Measurements from ENCODE around the gene ASTN2.

Gene ASTN2

GRCh38 chr9:117293206-117294114 is 121.4 kb downstream of the ASTN2 start:
- DNase-seq: no peak

DNA sequence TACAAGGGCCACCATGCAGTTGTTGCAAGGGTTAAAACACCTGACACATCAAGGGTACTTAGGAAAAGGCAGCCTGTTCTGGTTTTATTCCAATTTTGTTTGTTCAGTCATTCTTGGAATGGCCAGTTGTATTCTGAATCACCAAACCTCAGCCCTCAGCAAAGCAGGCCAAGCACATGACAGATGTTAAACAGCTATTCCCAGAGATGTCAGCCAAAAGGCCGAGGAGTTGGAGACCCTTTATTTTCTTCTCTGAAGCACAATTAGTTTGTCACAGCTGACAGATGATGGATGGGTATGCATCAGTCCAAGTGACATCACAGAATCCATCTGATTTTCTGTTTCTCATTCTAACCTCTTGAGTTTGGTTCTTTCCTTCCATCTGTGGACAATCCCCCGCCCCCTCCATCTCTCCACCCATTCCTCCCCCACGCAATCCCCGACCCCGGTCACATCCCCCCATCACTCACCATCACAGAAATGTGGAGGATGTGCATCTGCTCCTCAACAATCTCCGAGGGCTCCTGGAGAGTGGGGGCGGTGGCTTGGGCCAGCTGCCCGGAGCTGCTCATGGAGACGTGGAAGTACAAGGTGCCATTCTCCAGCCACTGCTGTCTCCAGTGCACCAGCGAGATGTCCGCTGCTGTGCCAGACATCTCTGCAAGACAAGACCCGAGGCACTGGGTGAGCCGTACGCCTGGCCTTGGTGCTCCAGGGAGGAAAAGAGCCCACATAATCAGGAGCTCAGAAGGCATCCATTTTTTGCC is 123.8 kb downstream of the ASTN2 start:
- no peak for DNase-seq

DNA sequence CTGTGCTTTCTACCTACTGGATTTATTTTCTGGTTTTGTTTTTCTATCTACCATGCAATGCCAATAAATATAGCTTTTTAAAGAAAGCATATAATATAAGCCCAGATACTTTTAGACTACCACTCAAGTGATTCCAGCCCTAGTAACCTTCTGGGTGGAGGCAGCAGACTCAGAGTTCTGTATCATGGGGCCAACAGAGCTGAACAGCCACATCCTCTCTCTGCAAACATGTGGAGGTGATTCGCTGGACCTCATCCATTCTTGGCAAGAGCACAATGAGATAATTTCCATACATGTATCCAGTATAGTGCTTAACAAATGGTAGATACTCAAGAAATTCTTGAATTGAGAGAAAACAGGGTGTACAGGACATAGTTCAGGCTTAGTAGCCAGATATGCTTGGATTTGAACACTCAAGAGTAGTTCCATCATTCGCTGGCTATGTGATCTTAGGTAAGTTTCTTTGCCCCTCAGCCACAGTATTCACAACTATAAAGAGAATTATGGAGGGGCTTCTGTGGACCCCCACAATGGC is 124.5 kb downstream of the ASTN2 start:
- no peak for DNase-seq

GRCh38 chr9:117286245-117286644 is 128.6 kb downstream of the ASTN2 start:
- DNase-seq: no peak

DNA sequence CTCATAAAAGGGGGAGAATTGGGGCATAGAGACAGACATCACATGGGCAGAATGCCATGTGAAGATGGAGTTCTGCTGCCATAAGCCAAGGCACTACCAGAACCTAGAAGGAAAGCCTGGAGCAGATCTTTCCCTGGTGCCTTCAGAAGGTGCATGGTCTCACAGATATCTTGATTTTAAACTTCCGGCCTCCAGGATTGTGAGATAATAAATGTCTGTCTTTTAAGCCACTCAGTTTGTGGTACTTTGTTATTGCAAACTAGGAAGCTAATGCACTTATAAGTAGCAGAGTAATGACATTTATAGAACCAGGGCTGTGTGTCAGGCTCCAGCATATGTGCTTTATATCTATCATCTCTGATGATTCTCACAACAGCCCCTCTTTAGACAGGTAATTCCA is 130.4 kb downstream of the ASTN2 start:
- DNase-seq: no peak

- DNase-seq: no peak
These were observed 132.3 kb downstream of the ASTN2 start for GRCh38 chr9:117282541-117282940.

GRCh38 chr9:117278471-117279035 is 136.3 kb downstream of the ASTN2 start:
- DNase-seq: no peak

GRCh38 chr9:117278020-117278419 is 136.8 kb downstream of the ASTN2 start:
- DNase-seq: no peak

GRCh38 chr9:117276444-117276843 is 138.4 kb downstream of the ASTN2 start:
- no peak for DNase-seq

DNA sequence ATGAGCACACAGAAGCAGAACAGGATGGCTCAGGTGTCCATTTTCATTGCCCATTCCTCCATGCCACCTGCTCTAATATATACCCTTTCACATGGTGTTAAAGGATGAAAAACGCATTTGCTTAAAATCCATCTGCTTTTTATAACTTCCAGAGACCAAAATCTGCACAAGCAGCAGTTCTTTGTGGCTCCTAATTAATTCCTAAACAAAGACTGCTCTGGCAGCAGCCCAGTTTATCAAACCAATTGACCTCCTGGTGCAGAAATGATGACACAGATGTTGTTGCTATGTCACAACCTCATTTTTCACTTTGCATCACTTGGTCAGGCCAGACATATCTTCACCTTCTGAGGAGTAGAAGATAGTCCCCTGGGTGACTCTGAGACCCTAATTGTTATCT is 141.2 kb downstream of the ASTN2 start:
- DNase-seq: no peak

DNA sequence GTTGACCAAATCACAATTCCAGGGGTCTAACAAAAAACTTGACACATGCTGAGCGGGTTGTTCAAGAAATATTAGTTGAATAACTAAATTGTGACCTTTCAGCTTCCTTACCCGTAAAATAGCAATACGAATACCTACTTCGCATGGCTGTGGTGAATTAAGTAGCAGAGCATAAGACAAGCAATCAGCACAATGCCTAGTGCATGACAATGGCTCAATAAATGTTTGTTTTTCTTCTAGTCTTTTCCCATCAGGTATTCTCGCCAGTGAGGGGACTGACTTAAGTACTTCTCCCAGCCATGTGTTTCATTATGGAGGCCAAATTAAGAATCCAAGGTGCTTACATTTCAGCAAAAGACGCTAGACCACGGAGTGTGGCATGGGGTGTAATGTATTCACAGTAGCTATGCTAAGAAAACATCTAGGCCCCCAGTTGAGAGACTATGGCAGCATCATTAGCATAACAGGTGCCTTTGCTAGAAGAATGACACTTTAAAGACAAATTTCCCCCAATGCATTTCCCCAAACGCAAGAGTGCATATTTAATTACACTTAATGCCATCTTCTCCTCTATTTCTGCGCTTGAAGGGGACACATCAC is 145.9 kb downstream of the ASTN2 start:
- no peak for DNase-seq

GRCh38 chr9:117266855-117267497 is 147.9 kb downstream of the ASTN2 start:
- DNase-seq: no peak

DNA sequence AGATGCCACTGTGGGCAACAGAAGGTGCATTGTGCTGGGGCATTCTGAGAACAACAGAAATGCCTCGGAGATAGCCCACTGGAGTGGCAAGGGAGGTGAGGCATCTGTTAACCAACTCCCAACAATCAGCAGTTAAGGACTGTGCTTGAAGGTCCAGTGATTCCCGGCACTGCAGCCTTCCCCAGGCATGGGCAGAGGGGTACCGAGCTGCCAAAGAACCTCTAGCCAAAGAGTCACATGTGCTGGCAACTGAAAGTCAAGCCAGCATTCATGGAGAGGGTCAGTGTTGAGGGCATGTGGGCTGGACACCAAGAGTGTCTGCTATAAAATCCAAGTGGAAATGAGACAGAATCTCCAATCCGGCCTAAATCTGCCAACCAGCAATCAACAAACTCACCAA is 149.6 kb downstream of the ASTN2 start:
- DNase-seq: no peak

DNA sequence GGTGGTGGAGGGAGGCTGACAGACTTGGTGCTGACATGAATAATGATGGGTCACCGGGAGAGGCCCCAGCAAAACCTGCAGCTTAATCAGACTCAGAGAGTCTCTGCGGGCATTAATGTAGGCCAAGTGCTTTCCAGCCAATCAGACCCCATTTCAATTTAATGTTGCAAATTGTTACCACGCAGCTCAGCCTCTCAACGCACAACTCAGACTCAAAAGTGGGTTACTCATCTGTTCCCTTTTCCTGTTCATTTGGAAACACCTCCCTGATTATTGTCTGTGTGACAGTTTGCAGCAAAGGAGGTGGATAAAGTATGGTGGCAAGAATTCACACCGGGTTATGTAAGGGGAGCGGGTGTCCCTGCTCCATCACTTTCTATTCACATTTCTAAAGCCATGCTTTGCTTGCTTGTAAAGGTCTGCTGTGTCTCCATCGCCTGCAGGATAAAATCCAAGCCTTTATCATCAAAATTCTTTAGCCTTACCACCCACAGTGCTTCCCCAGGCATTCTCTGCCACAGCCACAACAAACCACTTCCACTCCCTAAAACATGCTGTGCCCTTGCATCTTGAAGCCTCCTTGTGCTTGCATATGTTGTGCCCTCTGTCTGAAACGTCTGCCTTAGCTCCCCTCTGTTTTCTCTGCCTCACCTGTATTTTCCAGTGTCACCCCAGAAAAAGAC is 156.5 kb downstream of the ASTN2 start:
- DNase-seq: no peak

DNA sequence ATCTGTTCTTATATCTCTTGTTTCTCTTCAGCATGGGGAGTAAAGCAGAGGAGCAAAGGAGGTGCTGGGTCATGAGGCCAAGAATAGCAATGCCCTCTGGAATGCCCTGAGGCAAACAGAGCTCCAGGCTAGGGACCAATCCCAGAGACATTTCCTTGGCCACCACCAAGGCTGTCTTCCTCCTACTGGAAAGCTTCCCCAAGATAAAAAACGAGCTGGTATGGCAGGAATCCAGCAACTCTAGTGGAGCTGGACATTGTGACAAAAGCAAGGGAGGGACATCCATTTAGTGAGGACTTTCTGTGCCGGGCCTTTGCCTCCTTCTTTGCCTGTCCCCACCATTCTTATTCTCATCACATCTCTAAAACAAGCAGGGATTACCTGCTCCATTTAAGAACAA is 161.6 kb downstream of the ASTN2 start:
- DNase-seq: no peak

DNA sequence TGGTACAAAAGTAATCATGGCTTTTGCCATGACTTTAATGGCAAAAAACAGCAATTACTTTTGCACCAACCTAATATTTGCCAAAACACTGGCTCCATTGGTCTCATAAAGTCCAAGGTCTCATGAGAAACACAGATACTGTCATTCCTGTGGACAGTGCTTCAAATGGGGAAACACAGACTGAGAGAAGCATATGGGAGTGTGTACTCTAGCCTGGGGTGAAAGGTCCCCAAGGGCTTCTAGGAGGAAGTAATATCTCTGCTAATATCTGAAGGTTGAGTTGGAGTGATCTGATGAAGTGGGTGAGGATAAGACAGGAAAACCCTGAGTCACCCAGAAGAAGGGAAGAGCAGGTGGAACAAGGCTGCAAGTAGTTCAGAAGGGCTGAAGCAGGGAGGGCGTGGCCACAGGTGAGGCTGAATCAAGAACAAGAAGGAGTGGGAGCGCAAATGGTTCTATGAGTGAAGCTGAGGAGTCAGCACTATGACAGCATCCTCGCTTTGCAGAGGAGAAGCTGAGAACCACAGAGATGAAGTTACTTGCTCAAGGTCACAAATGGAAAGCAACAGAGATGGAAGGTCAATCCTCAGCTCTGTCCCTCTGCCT is 164.1 kb downstream of the ASTN2 start:
- DNase-seq: no peak

- DNase-seq: no peak
These were observed 165.1 kb downstream of the ASTN2 start for GRCh38 chr9:117249799-117250198.

DNA sequence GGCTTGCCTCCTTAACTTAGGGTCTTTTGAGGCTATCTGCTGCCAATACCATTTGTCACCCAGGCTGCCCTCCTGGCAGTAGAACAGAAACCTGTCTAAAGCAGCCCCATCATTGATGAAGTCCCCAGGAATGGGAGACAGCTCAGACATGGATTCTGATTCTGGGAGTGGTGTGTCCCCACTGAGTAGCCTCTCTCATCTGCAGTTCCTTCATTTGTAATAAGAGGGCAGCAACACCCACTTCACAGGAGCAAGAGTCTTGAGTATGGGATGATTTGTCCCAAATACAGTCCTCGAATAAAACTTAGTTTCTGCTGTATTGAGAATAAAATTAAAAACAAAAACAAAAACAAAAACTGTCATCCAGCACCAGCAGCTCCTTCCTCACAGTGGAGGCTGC is 167.6 kb downstream of the ASTN2 start:
- no peak for DNase-seq

GRCh38 chr9:117245175-117245829 is 169.6 kb downstream of the ASTN2 start:
- no peak for DNase-seq

DNA sequence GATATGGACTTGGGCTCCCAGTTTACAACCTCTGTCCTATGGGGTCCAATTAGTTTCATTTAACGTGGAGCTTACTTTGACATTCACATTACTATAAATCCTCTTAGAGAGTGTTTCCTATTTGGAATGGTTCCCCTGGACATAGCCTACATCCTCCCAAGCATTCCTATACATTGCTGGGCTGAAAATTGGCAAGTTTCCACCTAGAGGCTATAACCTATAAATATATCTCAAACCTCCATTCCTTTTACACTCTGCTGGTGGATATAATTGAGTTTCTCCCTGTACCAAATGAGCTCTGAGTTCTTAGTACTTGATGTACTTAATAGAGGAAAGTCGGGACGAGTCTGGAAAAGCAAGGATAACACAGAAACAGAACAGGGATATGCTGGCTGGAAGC is 172.8 kb downstream of the ASTN2 start:
- no peak for DNase-seq

DNA sequence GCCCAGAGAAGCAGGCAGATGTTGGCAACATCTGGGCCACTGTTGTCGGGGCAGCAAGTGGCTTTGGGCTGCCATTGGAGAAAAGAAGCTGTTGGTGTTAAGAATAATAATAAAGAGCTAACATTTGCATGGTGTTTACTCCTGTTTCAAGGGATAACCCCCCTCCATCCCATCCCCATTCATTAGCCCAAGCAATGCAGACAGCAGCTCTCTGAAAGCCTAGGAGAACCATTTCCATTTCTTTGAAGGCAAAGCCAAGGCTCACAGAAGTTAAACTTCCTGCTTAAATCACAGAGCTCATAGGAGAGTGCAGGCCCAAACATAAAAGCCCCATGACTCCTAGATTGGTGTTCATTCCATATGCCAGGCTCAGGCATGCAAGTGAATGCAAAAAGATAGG is 175.4 kb downstream of the ASTN2 start:
- no peak for DNase-seq

Data from activated CD4-positive, CD25-positive, alpha-beta regulatory T cell (primary cell).